ENCODE data around the gene REST.
A peak's percentile ranks its signal among the peaks of the same experiment; 100 is the strongest.

The REST gene

DNA sequence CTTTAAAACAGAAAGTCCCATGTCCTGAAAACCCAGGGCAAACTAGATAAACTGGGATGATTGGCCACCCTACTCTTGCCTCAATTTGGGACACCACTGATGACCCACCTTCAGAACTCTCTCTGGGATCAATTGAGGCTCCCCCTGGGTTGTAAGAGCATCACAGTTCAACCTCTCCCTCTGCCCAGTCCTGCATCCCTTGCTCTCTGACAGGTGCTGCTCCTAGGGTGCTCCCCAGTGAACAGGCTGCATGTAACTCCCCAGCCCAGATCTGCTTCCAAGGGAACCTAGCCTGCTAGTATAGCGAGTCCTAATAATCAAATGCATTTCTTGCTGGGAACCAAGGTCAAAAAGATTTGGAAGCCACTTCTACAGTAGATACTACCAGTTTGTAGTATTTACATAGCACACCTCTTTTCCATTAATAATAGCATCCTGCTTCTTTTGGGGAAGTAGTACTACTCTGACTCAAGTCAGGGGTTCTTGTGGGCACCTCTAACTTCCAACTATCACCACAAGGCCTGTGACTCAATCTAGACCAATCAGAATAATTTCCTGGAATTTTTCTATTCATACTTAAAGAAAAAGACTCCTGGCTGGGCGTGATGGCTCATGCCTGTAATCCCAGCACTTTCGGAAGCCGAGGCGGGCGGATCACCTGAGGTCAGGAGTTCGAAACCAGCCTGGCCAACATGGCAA lies 44.1 kb upstream of the REST start:
- no peak overlapping the region for H3K4me3 ChIP-seq (ENCODE audit: low read depth, low read length)
- DNase-seq (ENCODE audit: low read depth): peak; percentile 68
- TF ChIP-seq, protein P1, sequence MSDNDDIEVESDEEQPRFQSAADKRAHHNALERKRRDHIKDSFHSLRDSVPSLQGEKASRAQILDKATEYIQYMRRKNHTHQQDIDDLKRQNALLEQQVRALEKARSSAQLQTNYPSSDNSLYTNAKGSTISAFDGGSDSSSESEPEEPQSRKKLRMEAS (IDR thresholded peaks at IDR 0.05; ENCODE audit: low read depth, low read length): no peak
- TF ChIP-seq MYC (IDR thresholded peaks at IDR 0.05; ENCODE audit: low read depth, low read length) (no peak), POLR2A (IDR thresholded peaks at IDR 0.05; ENCODE audit: extremely low read depth, insufficient read length) (no peak)
- TF ChIP-seq, protein P2, sequence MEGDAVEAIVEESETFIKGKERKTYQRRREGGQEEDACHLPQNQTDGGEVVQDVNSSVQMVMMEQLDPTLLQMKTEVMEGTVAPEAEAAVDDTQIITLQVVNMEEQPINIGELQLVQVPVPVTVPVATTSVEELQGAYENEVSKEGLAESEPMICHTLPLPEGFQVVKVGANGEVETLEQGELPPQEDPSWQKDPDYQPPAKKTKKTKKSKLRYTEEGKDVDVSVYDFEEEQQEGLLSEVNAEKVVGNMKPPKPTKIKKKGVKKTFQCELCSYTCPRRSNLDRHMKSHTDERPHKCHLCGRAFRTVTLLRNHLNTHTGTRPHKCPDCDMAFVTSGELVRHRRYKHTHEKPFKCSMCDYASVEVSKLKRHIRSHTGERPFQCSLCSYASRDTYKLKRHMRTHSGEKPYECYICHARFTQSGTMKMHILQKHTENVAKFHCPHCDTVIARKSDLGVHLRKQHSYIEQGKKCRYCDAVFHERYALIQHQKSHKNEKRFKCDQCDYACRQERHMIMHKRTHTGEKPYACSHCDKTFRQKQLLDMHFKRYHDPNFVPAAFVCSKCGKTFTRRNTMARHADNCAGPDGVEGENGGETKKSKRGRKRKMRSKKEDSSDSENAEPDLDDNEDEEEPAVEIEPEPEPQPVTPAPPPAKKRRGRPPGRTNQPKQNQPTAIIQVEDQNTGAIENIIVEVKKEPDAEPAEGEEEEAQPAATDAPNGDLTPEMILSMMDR (IDR thresholded peaks at IDR 0.05; ENCODE audit: low read depth, low read length): no peak

DNA sequence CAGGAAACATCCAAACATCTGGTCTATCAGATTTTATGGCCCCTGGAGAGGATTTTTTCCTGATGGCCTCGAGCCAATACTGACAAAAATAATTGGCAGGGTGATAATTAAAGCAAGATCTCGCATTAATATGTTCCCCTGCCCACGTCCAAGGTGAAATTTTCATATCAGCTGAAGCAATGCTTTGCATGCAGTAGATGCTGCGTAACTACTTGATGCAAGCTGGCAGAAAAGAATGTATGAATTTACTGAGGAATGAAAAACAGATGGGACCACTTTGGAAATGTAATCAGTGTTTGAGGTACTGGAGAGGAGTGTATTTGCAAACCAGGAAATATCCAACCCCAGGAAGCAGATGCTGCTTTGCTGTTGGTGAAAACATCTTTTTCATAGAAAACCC lies 36.8 kb upstream of the REST start:
- H3K4me3 ChIP-seq (ENCODE audit: low read depth, low read length): no peak overlapping the region
- DNase-seq (ENCODE audit: low read depth): no peak

DNA sequence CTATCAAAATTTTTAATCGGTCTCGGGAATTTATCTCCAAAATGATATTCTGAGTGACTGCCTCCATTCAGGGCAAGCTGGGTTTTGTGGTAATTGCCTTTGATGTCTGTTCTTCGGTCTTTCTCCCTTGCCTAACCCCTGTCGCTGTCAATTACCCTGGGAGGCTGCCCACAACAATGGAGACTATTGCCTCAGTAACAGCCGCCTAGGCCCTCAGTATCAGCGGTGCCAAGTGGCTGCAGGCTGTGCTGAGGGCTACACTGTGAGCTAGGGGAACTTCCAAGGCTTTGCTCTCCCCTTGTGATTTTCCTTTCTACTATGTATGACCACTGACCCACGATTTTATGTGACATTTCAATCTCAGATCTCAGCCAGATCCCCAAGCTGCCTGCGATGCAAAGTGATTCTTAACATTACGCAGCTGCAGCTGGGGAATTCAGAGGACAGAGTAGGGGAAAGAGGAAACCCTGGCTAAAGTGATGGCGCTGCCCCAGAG lies 36.3 kb upstream of the REST start:
- TF ChIP-seq, protein P1 (IDR thresholded peaks at IDR 0.05; ENCODE audit: low read depth, low read length): no peak
- TF ChIP-seq POLR2A (IDR thresholded peaks at IDR 0.05; ENCODE audit: extremely low read depth, insufficient read length) (no peak), MYC (IDR thresholded peaks at IDR 0.05; ENCODE audit: low read depth, low read length) (no peak)
- TF ChIP-seq, protein P2 (IDR thresholded peaks at IDR 0.05; ENCODE audit: low read depth, low read length): no peak
- DNase-seq (ENCODE audit: low read depth): peak; percentile 53
- no peak overlapping the region for H3K4me3 ChIP-seq (ENCODE audit: low read depth, low read length)

More for the DNA sequence above, 36.8 kb upstream of the REST start:
- TF ChIP-seq POLR2A (IDR thresholded peaks at IDR 0.05; ENCODE audit: extremely low read depth, insufficient read length) (no peak), MYC (IDR thresholded peaks at IDR 0.05; ENCODE audit: low read depth, low read length) (no peak)
- TF ChIP-seq, protein P2 (IDR thresholded peaks at IDR 0.05; ENCODE audit: low read depth, low read length): no peak
- TF ChIP-seq, protein P1 (IDR thresholded peaks at IDR 0.05; ENCODE audit: low read depth, low read length): no peak

DNA sequence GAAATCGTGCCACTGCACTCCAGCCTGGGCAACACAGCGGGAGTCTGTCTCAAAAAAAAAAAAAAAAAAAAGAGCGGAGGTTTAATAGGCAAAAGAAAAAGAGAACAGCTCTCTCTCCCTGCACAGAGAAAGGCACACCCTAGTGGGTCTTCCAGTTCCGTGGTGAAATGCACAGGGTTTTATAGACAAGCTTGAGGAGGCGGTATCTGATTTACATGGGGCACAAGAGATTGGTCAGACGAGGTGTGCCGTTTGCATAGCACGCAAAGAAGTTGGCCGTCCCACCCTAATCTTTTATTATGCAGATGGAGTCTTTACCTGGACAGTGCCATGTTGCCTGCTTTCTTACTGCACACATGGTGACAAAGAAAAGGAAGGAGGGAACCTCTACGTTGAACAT lies 33.5 kb upstream of the REST start:
- TF ChIP-seq, protein P1 (IDR thresholded peaks at IDR 0.05; ENCODE audit: low read depth, low read length): no peak
- TF ChIP-seq POLR2A (IDR thresholded peaks at IDR 0.05; ENCODE audit: extremely low read depth, insufficient read length) (no peak), MYC (IDR thresholded peaks at IDR 0.05; ENCODE audit: low read depth, low read length) (no peak)
- TF ChIP-seq, protein P2 (IDR thresholded peaks at IDR 0.05; ENCODE audit: low read depth, low read length): no peak
- DNase-seq (ENCODE audit: low read depth): peak; percentile 28
- no peak overlapping the region for H3K4me3 ChIP-seq (ENCODE audit: low read depth, low read length)

DNA sequence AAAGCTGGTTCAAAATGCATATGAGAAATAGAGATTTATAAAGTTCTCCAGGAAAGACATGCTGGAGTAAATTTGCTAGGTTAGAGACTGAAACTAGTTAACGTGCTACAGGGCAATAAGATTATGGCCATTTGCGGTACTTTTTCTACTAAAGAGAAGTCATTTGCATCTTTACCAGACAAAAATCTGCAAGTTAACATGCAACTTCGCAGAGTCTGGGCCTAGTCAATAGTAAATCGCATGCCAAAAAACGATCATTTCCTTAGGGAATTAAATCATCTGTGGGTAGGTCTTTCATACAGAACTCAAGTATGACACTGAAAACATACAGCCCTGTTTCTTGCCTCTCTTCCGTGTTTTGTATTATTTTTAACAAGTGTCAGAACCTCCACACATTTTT lies 32.8 kb upstream of the REST start:
- DNase-seq (ENCODE audit: low read depth): no peak
- H3K4me3 ChIP-seq (ENCODE audit: low read depth, low read length): no peak overlapping the region
- TF ChIP-seq POLR2A (IDR thresholded peaks at IDR 0.05; ENCODE audit: extremely low read depth, insufficient read length): no peak
- TF ChIP-seq, protein P2 (IDR thresholded peaks at IDR 0.05; ENCODE audit: low read depth, low read length): no peak
- TF ChIP-seq MYC (IDR thresholded peaks at IDR 0.05; ENCODE audit: low read depth, low read length): no peak
- TF ChIP-seq, protein P1 (IDR thresholded peaks at IDR 0.05; ENCODE audit: low read depth, low read length): no peak

All from NB4 (cell line).